Neural crest cell (in vitro differentiated cells): Measurements from ENCODE around the gene RRM2. TPM values are rescaled to one million over a fixed set of nuclear protein-coding genes. Genes with fewer than 3 reads are reported as not detected.

Experiments
- DNase-seq: peaks from one replicate; pipeline ENCODE4 v3.0.0; 2021; ENCODE audit warnings: low read depth, mixed read lengths, low spot score
- H3K27ac Mint-ChIP-seq: one replicate; pipeline ENCODE4 v1.8.0; 2021; ENCODE audit warnings: mild to moderate bottlenecking, mixed read lengths; ENCODE audit not compliant: unreplicated experiment
- H3K27me3 Mint-ChIP-seq: 2 replicates; pipeline ENCODE4 v1.8.0; 2021; ENCODE audit warnings: low read depth, mild to moderate bottlenecking, mixed read lengths
- H3K36me3 Mint-ChIP-seq: 2 replicates; pipeline ENCODE4 v1.8.0; 2021; ENCODE audit warnings: low read depth, mild to moderate bottlenecking, mixed read lengths
- H3K4me1 Mint-ChIP-seq: 2 replicates; pipeline ENCODE4 v1.8.0; 2021; ENCODE audit warnings: mixed read lengths
- H3K4me3 Mint-ChIP-seq: one replicate; pipeline ENCODE4 v1.8.0; 2021; ENCODE audit warnings: mild to moderate bottlenecking, mixed read lengths
- H3K9me3 Mint-ChIP-seq: 2 replicates; pipeline ENCODE4 v1.8.0; 2021; ENCODE audit warnings: mixed read lengths
- CTCF ChIP-seq: fragments of 200-600 bp; sonication (generic); conservative IDR thresholded peaks from 2 replicates; pipeline ENCODE4 v1.5.0; 2021; ENCODE audit warnings: antibody characterized with exemption, mild to moderate bottlenecking
- total RNA-seq: library from RNA; stranded (reverse); gene quantifications from 2 replicates; pipeline ENCODE4 v1.2.1, GENCODE V29; 2021

RRM2 gene
- total RNA-seq, 1 donor from 2014 or later = 210 TPM

GRCh38 chr2:10170256-10170655 is 47.7 kb downstream of the RRM2 start:
- Mint-ChIP-seq H3K27me3 (no peaks in the 10 kb centered on the region), H3K4me3 (peak overlapping the region; percentile 47), H3K36me3 (no peaks in the 10 kb centered on the region), H3K27ac (no peak overlapping the region), H3K9me3 (no peaks in the 10 kb centered on the region), H3K4me1 (peaks cover 64% of the 10 kb centered on the region)
- DNase-seq = no peak
- TF ChIP-seq CTCF = no peak

- H3K27me3 Mint-ChIP-seq = no peaks in the 10 kb centered on the region
- peaks cover 58% of the 10 kb centered on the region for H3K4me1 Mint-ChIP-seq
- H3K4me3 Mint-ChIP-seq = no peak overlapping the region
- no peaks in the 10 kb centered on the region for H3K36me3 Mint-ChIP-seq
- no peaks in the 10 kb centered on the region for H3K9me3 Mint-ChIP-seq
- TF ChIP-seq CTCF = no peak
- no peak for DNase-seq
- peak overlapping the region; percentile 35 for H3K27ac Mint-ChIP-seq
Observed at GRCh38 chr2:10171006-10171800, 48.7 kb downstream of the RRM2 start.

- no peaks in the 10 kb centered on the region for H3K9me3 Mint-ChIP-seq
- H3K36me3 Mint-ChIP-seq = peaks cover 4% of the 10 kb centered on the region
- peaks cover 58% of the 10 kb centered on the region for H3K4me1 Mint-ChIP-seq
- no peak for DNase-seq
- no peak for TF ChIP-seq CTCF
- H3K27ac Mint-ChIP-seq = peak overlapping the region; percentile 91
- peak overlapping the region; percentile 13 for H3K4me3 Mint-ChIP-seq
- H3K27me3 Mint-ChIP-seq = no peaks in the 10 kb centered on the region
Observed at GRCh38 chr2:10172033-10172871, 49.7 kb downstream of the RRM2 start.

- no peak for TF ChIP-seq CTCF
- Mint-ChIP-seq H3K36me3 (peaks cover 4% of the 10 kb centered on the region), H3K4me3 (peak overlapping the region; percentile 49), H3K27ac (peak overlapping the region; percentile 62), H3K4me1 (peaks cover 46% of the 10 kb centered on the region), H3K27me3 (no peaks in the 10 kb centered on the region), H3K9me3 (no peaks in the 10 kb centered on the region)
- no peak for DNase-seq
Observed at GRCh38 chr2:10173258-10174005, 50.9 kb downstream of the RRM2 start.

- H3K9me3 Mint-ChIP-seq = no peaks in the 10 kb centered on the region
- no peaks in the 10 kb centered on the region for H3K27me3 Mint-ChIP-seq
- H3K27ac Mint-ChIP-seq = no peak overlapping the region
- TF ChIP-seq CTCF = no peak
- no peak overlapping the region for H3K4me3 Mint-ChIP-seq
- peaks cover 4% of the 10 kb centered on the region for H3K36me3 Mint-ChIP-seq
- H3K4me1 Mint-ChIP-seq = peaks cover 41% of the 10 kb centered on the region
- DNase-seq = no peak
Observed at GRCh38 chr2:10174173-10174572, 51.6 kb downstream of the RRM2 start.
